Colonic mucosa (tissue), 4 donors: ENCODE results near the gene ABCA9. TPM values are rescaled to one million over a fixed set of nuclear protein-coding genes. Genes with fewer than 3 reads are reported as not detected.
A peak's percentile ranks its signal among the peaks of the same experiment; 100 is the strongest.

ENCODE experiments used
- DNase-seq: peaks from one replicate; pipeline ENCODE4 v3.0.0-alpha.2; 2020
- H3K27ac ChIP-seq: fragments of 200-600 bp; one replicate; pipeline ENCODE4 v1.8.0; 2021
- H3K27me3 ChIP-seq: fragments of 200-600 bp; one replicate; pipeline ENCODE4 v1.8.0; 2021
- H3K36me3 ChIP-seq: fragments of 200-600 bp; one replicate; pipeline ENCODE4 v1.8.0; 2021
- H3K4me1 ChIP-seq: fragments of 200-600 bp; one replicate; pipeline ENCODE4 v1.8.0; 2021; ENCODE audit warnings: mild to moderate bottlenecking
- H3K4me3 ChIP-seq: fragments of 200-600 bp; one replicate; pipeline ENCODE4 v1.8.0; 2021
- H3K9ac ChIP-seq, 2 donors: one replicate each; pipeline ENCODE4 v1.7.0; 2013; ENCODE audit warnings: control low read depth in 2 of 2, low read depth in 2 of 2, low read length in 2 of 2
- H3K9me3 ChIP-seq: fragments of 200-600 bp; one replicate; pipeline ENCODE4 v1.8.0; 2021
- intact Hi-C: fragments of 100-400 bp; cut with DNase I; formaldehyde crosslinking; loops from one replicate; pipeline ENCODE4 v1.14.1; 2022
- total RNA-seq, 2 donors: library from RNA; stranded (reverse); fragmentation: NEBNext Ultra II Directional in 1 of 2; extraction: Animal tissue kit (Norgen Biotek cat#: 25700) in 1 of 2; gene quantifications; one replicate each; pipeline ENCODE4 v1.2.1, GENCODE V29; 2021
- TF ChIP-seq, protein P1 (sequence below): fragments of 200-600 bp; IDR thresholded peaks from one replicate; pipeline ENCODE4 v1.8.0; 2022; ENCODE audit warnings: antibody characterized with exemption, mild to moderate bottlenecking
- donor health status: healthy.
- donor health status: DM: no; HTN: no; CAD: no.
- donor health status: DM: no; HTN: no; CAD: no.

ABCA9 gene
- total RNA-seq, 2 donors from 2014 or later, result 0.54 to 2.5 TPM

DNA sequence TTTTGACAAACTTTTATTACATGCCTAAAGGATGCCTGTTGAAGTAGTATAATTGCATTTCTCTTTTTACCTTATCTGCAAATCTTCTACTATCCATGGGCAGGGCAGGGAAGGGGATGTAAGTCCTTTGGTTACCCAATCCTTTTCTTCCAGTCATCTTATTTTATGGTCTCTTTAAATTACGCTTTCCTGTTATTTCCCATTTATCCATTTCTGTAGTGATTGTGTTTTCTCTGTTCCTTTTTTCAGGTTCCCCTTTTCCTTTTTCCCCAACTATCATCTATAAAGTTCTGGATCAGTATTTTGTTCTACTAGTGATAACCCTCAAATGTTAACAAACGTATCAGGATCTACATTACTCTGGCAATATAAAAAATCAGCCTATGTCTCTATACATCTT, 3.3 kb upstream of the ABCA9 start:
- Histone ChIP-seq H3K9me3 (no peaks in the 10 kb centered on the region), H3K9ac (no peak overlapping the region), H3K27me3 (no peaks in the 10 kb centered on the region), H3K27ac (no peak overlapping the region), H3K36me3 (no peaks in the 10 kb centered on the region), H3K4me1 (no peaks in the 10 kb centered on the region), H3K4me3 (no peak overlapping the region)
- TF ChIP-seq, protein P1, sequence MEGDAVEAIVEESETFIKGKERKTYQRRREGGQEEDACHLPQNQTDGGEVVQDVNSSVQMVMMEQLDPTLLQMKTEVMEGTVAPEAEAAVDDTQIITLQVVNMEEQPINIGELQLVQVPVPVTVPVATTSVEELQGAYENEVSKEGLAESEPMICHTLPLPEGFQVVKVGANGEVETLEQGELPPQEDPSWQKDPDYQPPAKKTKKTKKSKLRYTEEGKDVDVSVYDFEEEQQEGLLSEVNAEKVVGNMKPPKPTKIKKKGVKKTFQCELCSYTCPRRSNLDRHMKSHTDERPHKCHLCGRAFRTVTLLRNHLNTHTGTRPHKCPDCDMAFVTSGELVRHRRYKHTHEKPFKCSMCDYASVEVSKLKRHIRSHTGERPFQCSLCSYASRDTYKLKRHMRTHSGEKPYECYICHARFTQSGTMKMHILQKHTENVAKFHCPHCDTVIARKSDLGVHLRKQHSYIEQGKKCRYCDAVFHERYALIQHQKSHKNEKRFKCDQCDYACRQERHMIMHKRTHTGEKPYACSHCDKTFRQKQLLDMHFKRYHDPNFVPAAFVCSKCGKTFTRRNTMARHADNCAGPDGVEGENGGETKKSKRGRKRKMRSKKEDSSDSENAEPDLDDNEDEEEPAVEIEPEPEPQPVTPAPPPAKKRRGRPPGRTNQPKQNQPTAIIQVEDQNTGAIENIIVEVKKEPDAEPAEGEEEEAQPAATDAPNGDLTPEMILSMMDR, result no peak
- DNase-seq, result no peak
- intact Hi-C loops, result no loop called here

DNA sequence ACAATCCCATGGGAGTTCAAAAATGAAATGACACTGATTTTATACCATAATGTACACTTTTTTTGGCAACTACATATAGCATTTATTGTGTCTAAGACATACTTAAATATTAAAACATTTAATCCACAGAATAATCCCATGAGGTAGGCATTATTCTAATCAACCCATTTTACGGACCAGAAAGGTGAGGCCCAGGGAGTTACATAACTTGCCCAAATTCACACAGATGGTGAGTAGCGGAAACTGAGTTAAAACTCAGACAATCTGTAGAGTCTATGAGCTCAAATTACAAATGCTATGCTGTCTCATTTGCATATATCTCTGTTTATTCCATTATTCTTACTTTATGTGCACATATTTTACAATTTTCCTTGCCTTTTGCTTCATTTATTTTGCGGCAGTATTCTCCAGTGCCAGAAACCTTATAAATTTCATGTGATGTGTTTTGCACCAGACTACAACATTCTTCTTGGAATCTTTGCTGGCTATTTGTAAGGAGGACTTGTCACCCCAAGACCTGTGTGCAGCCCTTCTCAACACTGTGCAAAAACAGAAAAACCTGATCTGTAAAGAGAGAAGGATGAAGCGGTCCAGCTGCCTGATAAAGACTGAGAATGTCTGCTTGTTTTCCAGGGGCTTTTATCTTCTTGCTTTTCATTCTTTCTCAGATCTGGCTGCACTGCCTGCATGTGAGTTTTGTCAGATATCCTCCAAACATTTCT, 2.3 kb upstream of the ABCA9 start:
- DNase-seq, result no peak
- TF ChIP-seq, protein P1, result no peak
- Histone ChIP-seq H3K4me3 (no peak overlapping the region), H3K9me3 (no peaks in the 10 kb centered on the region), H3K4me1 (no peaks in the 10 kb centered on the region), H3K27ac (no peak overlapping the region), H3K36me3 (no peaks in the 10 kb centered on the region), H3K9ac (no peak overlapping the region), H3K27me3 (no peaks in the 10 kb centered on the region)
- intact Hi-C loops, result no loop called here

DNA sequence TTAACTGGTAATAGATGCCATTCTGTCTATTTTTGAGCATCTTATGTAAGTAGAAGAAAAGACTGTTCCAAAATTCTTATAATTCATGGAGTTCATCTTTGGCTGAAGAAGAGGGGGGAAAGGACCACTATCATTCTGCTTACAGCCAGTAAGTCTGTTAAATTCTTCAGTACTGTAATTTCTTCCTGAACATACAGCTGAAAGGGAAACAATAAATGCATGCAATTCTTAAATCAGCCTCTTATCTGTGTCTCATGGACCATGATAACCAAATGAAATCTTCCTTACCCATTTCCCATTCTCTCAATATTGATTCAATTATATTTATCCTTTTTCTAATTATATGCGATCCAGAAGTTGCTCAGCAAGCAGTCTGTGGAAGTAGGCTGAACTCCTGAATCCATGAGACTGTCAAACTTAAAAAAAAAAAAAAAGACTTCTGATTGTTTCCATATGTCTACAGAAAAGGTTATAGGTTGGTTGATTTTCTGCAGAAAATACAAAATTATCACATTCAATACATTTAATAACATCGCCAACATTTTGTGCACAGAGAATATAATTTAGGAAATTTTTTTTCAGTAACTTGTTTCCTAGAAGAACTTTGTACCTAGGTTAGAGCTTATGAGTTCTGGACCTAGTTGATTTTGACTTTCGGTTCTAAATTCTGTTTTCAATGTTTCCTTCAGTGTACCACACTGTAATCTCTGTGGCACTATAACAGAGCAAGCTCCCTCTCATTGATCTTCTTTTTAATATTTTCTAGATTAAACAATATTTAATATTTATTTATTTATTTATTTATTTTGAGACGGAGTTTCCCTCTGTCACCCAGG, 1.2 kb upstream of the ABCA9 start:
- H3K9ac ChIP-seq, result no peak overlapping the region
- no peaks in the 10 kb centered on the region for H3K4me1 ChIP-seq
- no peaks in the 10 kb centered on the region for H3K27me3 ChIP-seq
- TF ChIP-seq, protein P1, result no peak
- no peaks in the 10 kb centered on the region for H3K9me3 ChIP-seq
- no peak overlapping the region for H3K27ac ChIP-seq
- no peak overlapping the region for H3K4me3 ChIP-seq
- intact Hi-C loops, result no loop called here
- H3K36me3 ChIP-seq, result no peaks in the 10 kb centered on the region
- no peak for DNase-seq

DNA sequence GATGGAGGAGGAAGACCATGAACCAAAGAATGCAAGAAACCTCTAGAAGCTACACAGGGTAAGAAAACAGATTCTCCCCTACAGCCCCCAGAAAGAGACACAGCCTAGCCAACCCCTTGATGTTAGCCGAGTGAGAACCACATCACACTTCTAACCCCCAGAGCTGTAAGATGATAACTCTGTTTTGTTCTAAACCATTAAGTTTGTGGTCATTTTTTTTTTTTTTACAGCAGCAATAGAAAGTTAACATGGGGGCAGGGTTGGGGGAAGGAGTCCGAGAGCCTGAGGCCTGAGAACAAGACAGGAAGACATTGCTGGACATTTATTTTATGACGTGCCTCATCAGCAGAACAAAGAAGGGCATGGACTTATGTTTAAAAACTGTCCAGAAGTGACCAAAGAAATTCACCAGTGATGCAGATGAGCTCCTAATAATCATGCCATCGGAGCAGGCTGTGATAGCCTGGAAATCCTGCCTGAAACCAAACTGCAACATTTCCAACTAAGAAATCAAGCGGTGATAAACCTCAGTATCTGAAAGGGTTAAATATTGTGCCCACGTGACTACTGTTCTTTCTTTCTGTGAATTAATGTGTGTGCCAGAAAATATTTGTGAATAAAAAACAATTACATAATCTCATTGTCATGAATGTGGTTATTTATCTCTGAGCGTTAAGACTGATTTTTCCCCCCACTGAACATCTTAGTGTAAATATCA, 1.1 kb downstream of the ABCA9 start:
- TF ChIP-seq, protein P1, result no peak
- H3K27me3 ChIP-seq, result no peaks in the 10 kb centered on the region
- H3K27ac ChIP-seq, result no peak overlapping the region
- no peaks in the 10 kb centered on the region for H3K36me3 ChIP-seq
- H3K4me3 ChIP-seq, result no peak overlapping the region
- DNase-seq, result no peak
- no peaks in the 10 kb centered on the region for H3K4me1 ChIP-seq
- H3K9me3 ChIP-seq, result no peaks in the 10 kb centered on the region
- no peak overlapping the region for H3K9ac ChIP-seq
- intact Hi-C loops, result loop anchor here (10.0 kb wide), 1 partner anchor 285 kb away; no protein-coding TSS in a partner anchor

DNA sequence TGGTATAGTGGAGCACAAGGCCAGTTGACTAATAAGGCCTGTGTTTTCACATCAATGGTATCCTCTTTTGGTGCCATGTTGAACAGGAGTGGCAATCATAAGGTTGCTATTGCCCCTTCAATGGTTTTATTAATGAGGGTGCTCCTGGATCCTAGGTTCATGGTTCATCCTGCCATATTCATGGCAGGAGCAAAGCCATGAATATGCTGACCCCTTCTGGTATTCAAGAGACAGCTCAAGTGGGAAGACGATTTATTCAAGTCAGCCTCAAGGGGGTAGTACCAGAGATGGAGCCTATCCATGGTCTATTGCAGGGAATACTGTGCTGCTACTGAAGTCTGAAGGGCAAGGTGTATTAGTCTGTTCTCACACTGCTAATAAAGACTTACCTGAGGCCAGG, 2.6 kb downstream of the ABCA9 start:
- DNase-seq, result no peak
- Histone ChIP-seq H3K27me3 (no peaks in the 10 kb centered on the region), H3K4me3 (no peak overlapping the region), H3K9ac (no peak overlapping the region), H3K27ac (no peak overlapping the region), H3K9me3 (no peaks in the 10 kb centered on the region), H3K4me1 (no peaks in the 10 kb centered on the region), H3K36me3 (no peaks in the 10 kb centered on the region)
- intact Hi-C loops, result loop anchor here (10.0 kb wide), 1 partner anchor 283 kb away; no protein-coding TSS in a partner anchor
- TF ChIP-seq, protein P1, result peak; percentile 19
